Endothelial cell of umbilical vein (primary cell): ENCODE data around the gene DPP3. TPM values are rescaled to one million over a fixed set of nuclear protein-coding genes. Genes with fewer than 3 reads are reported as not detected.

Source experiments
- BruUV-seq: library from RNA; stranded (reverse); fragments of 400-500 nt; replicated peaks from 2 replicates; lab custom pipeline; 2021; lab: Mats Ljungman, UMichigan
- CTCF ChIA-PET: fragments of 300-600, 350-600 bp; sonication (Branson Sonifier 250); formaldehyde crosslinking; loops from one replicate; lab custom pipeline; 2021; ENCODE audit warnings: antibody characterized with exemption, inconsistent platforms; lab: Charles Lee
- POLR2A ChIA-PET: fragments of 300-600, 350-600 bp; sonication (Branson Sonifier 250); formaldehyde crosslinking; loops from one replicate; lab custom pipeline; 2021; ENCODE audit warnings: antibody characterized with exemption, inconsistent platforms; lab: Charles Lee
- DNase-seq: peaks from one replicate; pipeline ENCODE4 v3.0.0-alpha.2; 2011; ENCODE audit warnings: low read depth, low spot score
- FAIRE-seq: peaks from 2 replicates; lab custom pipeline; 2011; peaks lifted over from hg19 to GRCh38; lab: Jason Lieb, UNC
- H2AFZ ChIP-seq: 2 replicates; pipeline ENCODE4 v1.6.0; 2012; ENCODE audit warnings: low read depth, low read length, control low read depth, inconsistent platforms
- H3K27ac ChIP-seq: 2 replicates; pipeline ENCODE4 v1.5.1; 2011; ENCODE audit warnings: low read depth, mild to moderate bottlenecking, control low read depth, low read length, moderate library complexity; ENCODE audit not compliant: insufficient read depth
- H3K27me3 ChIP-seq, 2 experiments: 2 replicates each; pipeline versions ENCODE4 v1.6.0 to v1.6.1; 2011; ENCODE audit warnings: low read length in 2 of 2, mixed read lengths in 1 of 2; ENCODE audit not compliant: control insufficient read depth in 2 of 2, insufficient read depth in 2 of 2
- H3K36me3 ChIP-seq, 2 experiments: 2 replicates in 1 of 2; 3 replicates in 1 of 2; pipeline ENCODE4 v1.5.1; 2011; ENCODE audit warnings: low read length in 2 of 2, mild to moderate bottlenecking in 1 of 2, moderate library complexity in 1 of 2; ENCODE audit not compliant: control insufficient read depth in 2 of 2, insufficient read depth in 2 of 2; ENCODE audit errors: extremely low read depth in 1 of 2
- H3K4me1 ChIP-seq: 3 replicates; pipeline ENCODE4 v1.5.1; 2011; ENCODE audit warnings: mild to moderate bottlenecking, low read length; ENCODE audit not compliant: control insufficient read depth, insufficient read depth; ENCODE audit errors: extremely low read depth
- H3K4me2 ChIP-seq: 2 replicates; pipeline ENCODE4 v1.6.1; 2011; ENCODE audit warnings: low read length, control low read depth, mixed read lengths; ENCODE audit not compliant: insufficient read depth
- H3K4me3 ChIP-seq, 3 experiments: fragments of 200-600 bp in 1 of 3; sonication (generic), shearing (Covaris generic) in 1 of 3; replicated peaks in 1 of 3; 2 replicates each; pipeline ENCODE4 v1.5.1; 2011 to 2016; ENCODE audit warnings: control low read depth in 3 of 3, low read length in 3 of 3, mild to moderate bottlenecking in 2 of 3, inconsistent platforms in 1 of 3, low read depth in 1 of 3, moderate library complexity in 1 of 3; ENCODE audit not compliant: insufficient read depth in 1 of 3
- H3K79me2 ChIP-seq: 2 replicates; pipeline ENCODE4 v1.6.0; 2012; ENCODE audit warnings: low read length, inconsistent platforms; ENCODE audit not compliant: control insufficient read depth, insufficient read depth
- H3K9ac ChIP-seq: replicated peaks from 2 replicates; pipeline ENCODE3; 2011; ENCODE audit warnings: low read length, control low read depth; ENCODE audit not compliant: insufficient read depth; ENCODE audit errors: extremely low read depth
- H3K9me1 ChIP-seq: replicated peaks from 3 replicates; pipeline ENCODE4 v1.6.0; 2011; ENCODE audit warnings: mild to moderate bottlenecking, low read length; ENCODE audit not compliant: control insufficient read depth, insufficient read depth; ENCODE audit errors: extremely low read depth
- H3K9me3 ChIP-seq: replicated peaks from 2 replicates; pipeline ENCODE4 v1.5.1; 2012; ENCODE audit warnings: low read length, inconsistent platforms; ENCODE audit not compliant: control insufficient read depth, insufficient read depth
- H4K20me1 ChIP-seq: replicated peaks from 2 replicates; pipeline ENCODE3; 2011; ENCODE audit warnings: mild to moderate bottlenecking, low read length; ENCODE audit not compliant: control insufficient read depth, insufficient read depth; ENCODE audit errors: extremely low read depth
- EZH2 ChIP-seq: IDR thresholded peaks from 2 replicates; pipeline ENCODE4 v1.6.1; 2012; ENCODE audit warnings: borderline replicate concordance, low read depth, mild to moderate bottlenecking, moderate library complexity, low read length, inconsistent platforms; ENCODE audit not compliant: severe bottlenecking
- FOS ChIP-seq: IDR thresholded peaks from 2 replicates; pipeline ENCODE4 v1.6.1; 2011; ENCODE audit warnings: mild to moderate bottlenecking, low read length, moderate library complexity, borderline replicate concordance; ENCODE audit not compliant: insufficient read depth
- GATA2 ChIP-seq: IDR thresholded peaks from 2 replicates; pipeline ENCODE4 v1.7.0; 2011; ENCODE audit warnings: low read depth, mild to moderate bottlenecking, moderate library complexity, mixed read lengths, low read length; ENCODE audit not compliant: insufficient read length, insufficient read depth
- JUN ChIP-seq: IDR thresholded peaks from 2 replicates; pipeline ENCODE4 v1.6.1; 2011; ENCODE audit warnings: borderline replicate concordance, low read depth; ENCODE audit not compliant: insufficient read length, insufficient read depth
- MYC ChIP-seq: IDR thresholded peaks from one replicate; pipeline ENCODE4 v1.6.1; 2011; ENCODE audit warnings: mild to moderate bottlenecking, low read depth, low read length
- POLR2A ChIP-seq: IDR thresholded peaks from 2 replicates; pipeline ENCODE4 v1.6.1; 2012; ENCODE audit warnings: low read depth, mild to moderate bottlenecking, control low read depth, low read length
- POLR2AphosphoS5 ChIP-seq: IDR thresholded peaks from 2 replicates; pipeline ENCODE4 v1.6.1; 2012; ENCODE audit warnings: low read depth, mild to moderate bottlenecking, control low read depth, low read length, moderate library complexity; ENCODE audit not compliant: insufficient read depth
- dilution Hi-C: fragments of 300-500 bp; cut with MboI; formaldehyde crosslinking; loops from one replicate; pipeline ENCODE4 v1.15.0; 2019; ENCODE audit warnings: low sequenced_read_pairs; ENCODE audit not compliant: extremely low pct_ligation_motif_present
- intact Hi-C: fragments of 100-400 bp; cut with micrococcal nuclease; formaldehyde crosslinking; loops from one replicate; pipeline ENCODE4 v1.10.0; 2022
- polyA plus RNA-seq, 4 experiments: library from polyadenylated mRNA; depleted of rRNA in 3 of 4; stranded (reverse) in 3 of 4; unstranded in 1 of 4; fragments of >200 nt; gene quantifications; 2 replicates each; pipeline versions ENCODE4 v1.2.1 to v1.2.3, GENCODE V29; 2011 to 2012; ENCODE audit warnings: missing spikeins in 1 of 4
- total RNA-seq: library from RNA; stranded (reverse); gene quantifications from 2 replicates; pipeline ENCODE4 v1.2.3, GENCODE V29; 2021
- TF ChIP-seq, protein P1 (sequence below), 2 donors: IDR thresholded peaks; 1 replicate in 1 of 2; 2 replicates in 1 of 2; pipeline ENCODE4 v1.5.1; 2011; ENCODE audit warnings: low read length in 2 of 2, mild to moderate bottlenecking in 2 of 2, moderate library complexity in 2 of 2, control low read depth in 1 of 2, inconsistent platforms in 1 of 2, low read depth in 1 of 2; ENCODE audit not compliant: insufficient read depth in 1 of 2; ENCODE audit errors: extremely low read depth in 1 of 2
- TF ChIP-seq, protein P2 (sequence below): IDR thresholded peaks from 2 replicates; pipeline ENCODE4 v1.6.1; 2011; ENCODE audit not compliant: insufficient read depth, insufficient read length

The DPP3 gene
- total and polyA plus RNA-seq, 2 donors (not counting 3 experiments of a cell fraction or from before 2014, with no cell fraction given), result 46.4 to 50.4 TPM

DNA sequence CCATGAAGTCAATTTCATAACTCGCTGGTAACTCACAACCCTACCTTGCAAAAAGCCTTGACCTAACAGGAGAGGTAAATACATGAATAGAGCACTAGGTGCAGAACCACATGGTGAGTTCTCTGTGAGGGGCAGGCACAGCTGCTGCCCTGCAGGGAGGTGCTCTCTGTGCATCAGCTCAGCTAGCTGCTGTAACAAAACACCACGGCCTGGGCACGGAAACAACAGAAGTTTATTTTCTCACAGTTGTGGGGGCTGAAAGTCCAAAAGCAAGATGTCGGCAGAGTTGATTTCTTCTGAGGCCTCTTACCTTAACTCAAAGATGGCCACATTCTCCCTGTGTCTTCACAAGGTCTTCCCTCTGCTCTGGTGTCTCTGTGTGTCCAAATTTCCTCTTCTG, 28.6 kb upstream of the DPP3 start:
- Histone ChIP-seq H4K20me1 (no peaks in the 10 kb centered on the region), H3K4me3 (no peak overlapping the region), H3K9me3 (no peaks in the 10 kb centered on the region), H3K27ac (no peak overlapping the region), H2AFZ (no peak overlapping the region), H3K4me1 (no peaks in the 10 kb centered on the region), H3K9me1 (no peaks in the 10 kb centered on the region), H3K36me3 (no peaks in the 10 kb centered on the region), H3K27me3 (peaks cover 5 to 9% of the 10 kb centered on the region in 2 experiments), H3K4me2 (no peak overlapping the region), H3K79me2 (no peaks in the 10 kb centered on the region), H3K9ac (no peak overlapping the region)
- no TSS peak for BruUV-seq
- no peak for DNase-seq
- TF ChIP-seq POLR2A (no peak), FOS (no peak), EZH2 (no peak), MYC (no peak), GATA2 (no peak), JUN (no peak), POLR2AphosphoS5 (no peak)
- TF ChIP-seq, protein P1, sequence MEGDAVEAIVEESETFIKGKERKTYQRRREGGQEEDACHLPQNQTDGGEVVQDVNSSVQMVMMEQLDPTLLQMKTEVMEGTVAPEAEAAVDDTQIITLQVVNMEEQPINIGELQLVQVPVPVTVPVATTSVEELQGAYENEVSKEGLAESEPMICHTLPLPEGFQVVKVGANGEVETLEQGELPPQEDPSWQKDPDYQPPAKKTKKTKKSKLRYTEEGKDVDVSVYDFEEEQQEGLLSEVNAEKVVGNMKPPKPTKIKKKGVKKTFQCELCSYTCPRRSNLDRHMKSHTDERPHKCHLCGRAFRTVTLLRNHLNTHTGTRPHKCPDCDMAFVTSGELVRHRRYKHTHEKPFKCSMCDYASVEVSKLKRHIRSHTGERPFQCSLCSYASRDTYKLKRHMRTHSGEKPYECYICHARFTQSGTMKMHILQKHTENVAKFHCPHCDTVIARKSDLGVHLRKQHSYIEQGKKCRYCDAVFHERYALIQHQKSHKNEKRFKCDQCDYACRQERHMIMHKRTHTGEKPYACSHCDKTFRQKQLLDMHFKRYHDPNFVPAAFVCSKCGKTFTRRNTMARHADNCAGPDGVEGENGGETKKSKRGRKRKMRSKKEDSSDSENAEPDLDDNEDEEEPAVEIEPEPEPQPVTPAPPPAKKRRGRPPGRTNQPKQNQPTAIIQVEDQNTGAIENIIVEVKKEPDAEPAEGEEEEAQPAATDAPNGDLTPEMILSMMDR (IDR thresholded peaks at IDR 0.05; ENCODE audit: extremely low read depth in 1 of 2, insufficient read depth in 1 of 2, low read depth in 1 of 2, low read length in 2 of 2), result no peak
- TF ChIP-seq, protein P2, sequence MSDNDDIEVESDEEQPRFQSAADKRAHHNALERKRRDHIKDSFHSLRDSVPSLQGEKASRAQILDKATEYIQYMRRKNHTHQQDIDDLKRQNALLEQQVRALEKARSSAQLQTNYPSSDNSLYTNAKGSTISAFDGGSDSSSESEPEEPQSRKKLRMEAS, result no peak
- ChIA-PET CTCF (no interaction called here), POLR2A (no interaction called here)
- FAIRE-seq, result no peak
- dilution Hi-C loops (no loop called here), intact Hi-C loops (no loop called here)
